Cardiac fibroblast (primary cell): ENCODE data around the gene MGMT.

ENCODE experiments used
- DNase-seq, 2 donors: peaks; one replicate each; pipeline versions ENCODE4 v3.0.0 to v3.0.0-alpha.2; 2010; ENCODE audit warnings: low read depth in 2 of 2
- H3K4me3 ChIP-seq, 2 donors: replicated peaks in 1 of 2; 1 replicate in 1 of 2; 2 replicates in 1 of 2; pipeline ENCODE4 v1.5.1; 2011; ENCODE audit warnings: low read depth in 2 of 2, low read length in 2 of 2, mild to moderate bottlenecking in 2 of 2, moderate library complexity in 1 of 2
- TF ChIP-seq, protein P1 (sequence below): IDR thresholded peaks from one replicate; pipeline ENCODE4 v1.5.1; 2011; ENCODE audit warnings: low read depth, mild to moderate bottlenecking, low read length, inconsistent platforms

Gene MGMT

DNA sequence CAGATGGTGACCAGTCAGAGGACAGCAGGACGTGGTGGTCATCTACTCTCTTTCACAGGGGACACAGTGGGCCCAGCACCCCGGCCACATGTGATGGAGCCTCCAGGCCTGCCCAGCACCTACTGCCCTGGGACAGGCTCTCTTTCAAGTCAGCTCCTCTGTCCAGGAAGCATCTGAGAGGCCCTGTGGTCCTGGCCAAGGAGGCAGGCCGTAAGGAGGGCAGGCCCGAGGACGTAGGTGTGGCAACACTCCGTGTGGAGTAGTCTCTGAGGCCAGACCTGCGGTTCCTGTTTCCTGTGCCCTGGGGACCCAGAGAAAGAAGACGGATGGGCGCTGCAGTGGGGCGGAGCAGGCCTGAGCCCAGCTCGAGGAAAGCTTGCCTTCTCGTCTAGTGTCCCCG is 317.9 kb downstream of the MGMT start:
- no peak for DNase-seq
- TF ChIP-seq, protein P1, sequence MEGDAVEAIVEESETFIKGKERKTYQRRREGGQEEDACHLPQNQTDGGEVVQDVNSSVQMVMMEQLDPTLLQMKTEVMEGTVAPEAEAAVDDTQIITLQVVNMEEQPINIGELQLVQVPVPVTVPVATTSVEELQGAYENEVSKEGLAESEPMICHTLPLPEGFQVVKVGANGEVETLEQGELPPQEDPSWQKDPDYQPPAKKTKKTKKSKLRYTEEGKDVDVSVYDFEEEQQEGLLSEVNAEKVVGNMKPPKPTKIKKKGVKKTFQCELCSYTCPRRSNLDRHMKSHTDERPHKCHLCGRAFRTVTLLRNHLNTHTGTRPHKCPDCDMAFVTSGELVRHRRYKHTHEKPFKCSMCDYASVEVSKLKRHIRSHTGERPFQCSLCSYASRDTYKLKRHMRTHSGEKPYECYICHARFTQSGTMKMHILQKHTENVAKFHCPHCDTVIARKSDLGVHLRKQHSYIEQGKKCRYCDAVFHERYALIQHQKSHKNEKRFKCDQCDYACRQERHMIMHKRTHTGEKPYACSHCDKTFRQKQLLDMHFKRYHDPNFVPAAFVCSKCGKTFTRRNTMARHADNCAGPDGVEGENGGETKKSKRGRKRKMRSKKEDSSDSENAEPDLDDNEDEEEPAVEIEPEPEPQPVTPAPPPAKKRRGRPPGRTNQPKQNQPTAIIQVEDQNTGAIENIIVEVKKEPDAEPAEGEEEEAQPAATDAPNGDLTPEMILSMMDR, result no peak
- no peak overlapping the region for H3K4me3 ChIP-seq

GRCh38 chr10:129785536-129785981 is 318.5 kb downstream of the MGMT start:
- TF ChIP-seq, protein P1, result no peak
- H3K4me3 ChIP-seq, result no peak overlapping the region
- no peak for DNase-seq

GRCh38 chr10:129786216-129786615 is 319.2 kb downstream of the MGMT start:
- TF ChIP-seq, protein P1, result no peak
- no peak overlapping the region for H3K4me3 ChIP-seq
- DNase-seq, result no peak

DNA sequence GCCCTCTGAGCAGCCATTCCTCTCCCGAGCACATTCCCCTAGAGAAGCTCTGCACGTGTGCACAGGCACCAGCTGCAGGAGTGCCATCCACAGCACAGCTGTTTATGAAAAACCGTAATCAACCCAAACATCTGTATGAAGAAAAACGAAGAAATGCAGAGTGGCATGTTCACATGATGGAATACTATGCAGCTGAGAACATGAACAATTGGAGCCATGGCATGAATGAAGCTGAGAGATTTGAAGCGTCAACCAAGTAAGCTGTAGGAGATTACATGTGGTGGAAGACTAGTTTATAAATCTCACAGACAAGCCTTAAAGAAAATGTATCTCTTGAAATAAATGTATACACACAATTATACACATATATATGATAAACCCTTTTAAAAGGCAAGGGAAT is 320.5 kb downstream of the MGMT start:
- H3K4me3 ChIP-seq, result no peak overlapping the region
- DNase-seq, result no peak
- TF ChIP-seq, protein P1, result no peak

DNA sequence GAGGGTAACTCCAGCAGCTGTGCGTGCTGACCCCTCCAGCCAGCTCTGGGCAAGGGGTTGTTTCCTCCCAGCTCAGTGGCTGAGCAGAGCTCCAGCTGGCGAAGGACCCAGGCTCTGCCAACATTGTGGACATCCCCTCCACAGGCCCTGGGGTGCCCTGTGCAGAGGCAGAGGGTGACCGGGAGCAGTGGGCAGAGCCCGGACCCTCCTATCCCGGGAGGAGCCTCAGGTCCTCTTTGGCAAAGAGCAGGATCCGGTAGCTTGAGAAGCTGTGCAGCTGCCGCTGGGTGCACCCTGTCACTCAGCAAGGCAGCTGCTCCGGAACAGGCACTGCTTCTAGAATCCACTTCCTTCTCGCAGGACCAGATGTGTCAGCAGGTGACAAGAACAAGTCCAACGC is 321.2 kb downstream of the MGMT start:
- TF ChIP-seq, protein P1, result no peak
- DNase-seq, result no peak
- no peak overlapping the region for H3K4me3 ChIP-seq

DNA sequence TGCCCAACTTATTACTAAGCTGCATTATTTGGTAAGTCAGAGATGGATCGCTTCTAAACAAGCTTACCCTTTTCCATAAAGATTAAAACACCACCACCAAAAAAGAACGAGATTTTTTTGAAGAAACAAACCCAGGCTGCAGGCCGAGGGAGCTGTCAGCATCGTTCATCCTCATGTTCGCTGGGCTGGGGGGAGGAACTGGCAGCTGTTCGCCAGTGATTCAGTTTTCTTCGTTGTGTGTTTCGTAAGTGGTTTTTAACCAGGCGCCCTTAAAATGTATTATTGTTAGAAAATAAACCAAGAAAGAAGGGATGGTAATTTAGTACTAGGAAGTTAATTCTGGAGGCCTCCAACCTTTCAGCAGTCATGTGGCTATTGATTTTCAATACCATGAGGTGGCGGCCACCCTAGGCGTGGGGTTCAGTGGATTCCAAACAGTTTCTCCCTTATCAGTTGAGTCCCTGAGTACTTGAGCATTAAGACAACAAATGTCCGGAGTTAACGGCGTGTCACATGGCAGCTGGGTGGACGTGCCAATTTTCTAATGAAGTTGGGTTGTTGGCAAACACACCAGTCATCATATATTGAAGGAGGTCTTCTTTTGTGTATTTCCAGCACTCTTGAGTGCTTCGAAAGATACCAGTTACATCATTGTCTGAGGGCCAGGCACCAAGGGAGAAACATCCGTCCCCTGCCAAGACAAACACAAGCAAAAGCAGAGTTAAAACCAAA is 323.8 kb downstream of the MGMT start:
- peak; percentile 2 to 3 for DNase-seq
- no peak overlapping the region for H3K4me3 ChIP-seq
- TF ChIP-seq, protein P1, result no peak

- DNase-seq, result no peak
- no peak overlapping the region for H3K4me3 ChIP-seq
- TF ChIP-seq, protein P1, result no peak
These were observed 325.1 kb downstream of the MGMT start for GRCh38 chr10:129792141-129792540.
